HG02970 (cell line): ENCODE results near the gene AKT1.
"Not testable (repeated sequence)": the region's sequence is repeated elsewhere in the genome, so short reads cannot be mapped to it uniquely, and the experiment has no call there.

ENCODE experiments used
- ATAC-seq: cut with Tn5 transposase; IDR thresholded peaks from one replicate; pipeline ENCODE4 v1.9.1; 2021; ENCODE audit warnings: mild to moderate bottlenecking, moderate library complexity, moderate number of reproducible peaks; ENCODE audit not compliant: unreplicated experiment, low FRiP score

The AKT1 gene

DNA sequence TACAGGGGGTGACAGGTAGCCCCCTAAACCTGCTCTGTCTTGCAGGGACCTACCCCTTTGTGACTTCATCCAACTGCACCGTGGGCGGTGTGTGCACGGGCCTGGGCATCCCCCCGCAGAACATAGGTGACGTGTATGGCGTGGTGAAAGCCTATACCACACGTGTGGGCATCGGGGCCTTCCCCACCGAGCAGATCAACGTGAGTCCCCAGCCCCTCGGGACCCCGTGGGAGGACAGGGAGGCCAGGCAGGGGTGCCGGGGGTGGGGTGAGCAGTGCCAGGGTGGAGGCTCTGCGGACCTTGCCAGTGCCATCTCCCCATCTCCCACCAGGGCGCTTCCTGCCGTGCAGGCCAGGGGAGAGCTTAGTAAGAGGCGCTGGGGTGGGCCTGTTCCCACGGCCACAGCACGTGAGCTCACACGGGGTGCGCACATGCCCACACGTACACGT is 53.7 kb downstream of the AKT1 start:
- ATAC-seq = no peak

DNA sequence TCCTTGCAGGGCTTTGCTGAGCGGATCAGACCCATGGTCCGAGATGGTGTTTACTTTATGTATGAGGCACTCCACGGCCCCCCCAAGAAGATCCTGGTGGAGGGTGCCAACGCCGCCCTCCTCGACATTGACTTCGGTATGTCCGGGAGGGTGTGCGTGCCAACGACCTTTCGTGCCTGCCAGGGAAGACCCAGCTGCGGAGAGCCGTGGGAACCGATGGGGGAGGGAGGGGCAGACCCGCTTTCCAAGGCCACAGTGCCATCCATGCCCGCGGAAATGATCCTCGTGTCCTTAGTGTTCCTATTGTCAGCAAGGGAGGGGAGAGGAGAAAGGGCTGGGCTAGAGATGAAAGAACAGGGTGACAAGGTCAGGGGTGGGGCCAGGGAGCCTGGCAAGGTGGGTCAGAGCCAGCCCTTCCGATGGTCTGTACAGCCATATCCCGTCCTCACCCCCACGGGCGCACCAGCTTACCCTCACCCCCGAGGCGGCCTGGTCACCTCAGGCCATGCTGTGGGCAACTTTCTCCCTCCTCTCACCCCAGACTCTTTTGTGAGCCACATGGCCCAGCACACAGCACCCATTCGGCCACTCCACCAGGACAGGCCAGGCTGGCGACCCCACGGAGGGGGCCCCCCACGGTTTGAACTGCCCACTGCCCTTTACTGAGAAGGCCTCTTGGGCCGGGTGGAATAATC is 54.3 kb downstream of the AKT1 start:
- no peak for ATAC-seq

DNA sequence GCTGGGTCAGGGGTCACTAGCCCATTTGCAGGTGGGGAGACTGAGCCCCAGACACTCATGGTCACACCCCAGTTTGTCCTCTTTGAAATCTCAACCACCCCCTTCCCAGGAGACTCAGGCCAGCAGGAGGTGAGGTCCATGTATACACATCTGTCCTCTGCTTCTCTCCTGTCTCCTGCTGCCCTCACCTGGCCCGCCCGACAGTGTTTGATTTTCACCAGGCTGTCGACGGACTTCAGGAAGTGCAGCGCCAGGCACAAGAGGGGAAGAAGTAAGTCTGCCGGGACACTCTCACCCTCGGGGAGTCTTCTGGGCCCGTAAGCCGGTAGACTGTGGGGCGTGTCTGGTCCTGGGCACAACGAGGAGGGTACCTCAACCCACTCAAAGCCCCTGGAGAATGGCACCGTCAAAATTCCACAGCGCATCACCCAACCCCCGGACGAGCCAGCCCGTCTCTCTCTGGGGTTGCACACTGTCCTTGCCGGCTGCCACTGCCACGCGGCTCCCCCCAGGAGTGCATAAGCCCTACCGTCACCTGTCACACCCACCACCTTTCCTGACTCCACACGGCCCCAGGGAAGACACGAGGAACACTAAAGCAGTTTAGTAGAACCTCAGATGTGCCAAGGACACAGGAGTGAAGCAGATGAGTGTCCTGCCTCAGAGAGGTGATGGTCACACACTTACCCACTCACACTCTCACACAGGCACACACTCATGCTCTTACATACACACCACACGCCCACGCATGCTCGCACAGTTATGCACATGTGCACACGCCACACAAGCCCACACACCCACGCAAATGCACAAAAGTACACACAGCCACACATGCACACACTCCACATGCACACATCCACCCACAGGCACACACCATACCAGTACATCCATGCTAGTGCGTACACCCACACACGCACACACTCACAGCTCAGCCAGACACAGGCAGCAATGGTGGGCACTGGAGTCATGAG is 55.7 kb downstream of the AKT1 start:
- no peak for ATAC-seq

DNA sequence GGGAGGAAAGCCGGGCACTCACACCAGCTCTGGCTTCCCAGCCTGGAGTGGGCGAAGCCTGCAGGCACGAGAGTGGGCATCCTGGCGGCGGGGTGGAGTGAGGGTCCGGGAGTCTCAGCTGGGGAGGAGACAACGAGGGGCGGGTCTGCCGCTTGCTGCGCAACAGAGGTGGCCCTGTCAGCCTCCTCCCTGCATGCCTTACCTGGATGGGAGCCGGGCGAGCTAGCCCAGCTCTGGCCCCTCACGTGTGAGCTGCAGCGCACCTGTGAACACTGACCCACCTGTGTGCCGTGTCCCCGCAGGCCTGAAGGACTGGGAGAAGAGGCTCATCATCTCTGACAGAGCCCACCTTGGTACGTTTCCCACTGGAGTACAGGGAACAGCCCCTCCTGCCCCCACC is 56.5 kb downstream of the AKT1 start:
- ATAC-seq = no peak

DNA sequence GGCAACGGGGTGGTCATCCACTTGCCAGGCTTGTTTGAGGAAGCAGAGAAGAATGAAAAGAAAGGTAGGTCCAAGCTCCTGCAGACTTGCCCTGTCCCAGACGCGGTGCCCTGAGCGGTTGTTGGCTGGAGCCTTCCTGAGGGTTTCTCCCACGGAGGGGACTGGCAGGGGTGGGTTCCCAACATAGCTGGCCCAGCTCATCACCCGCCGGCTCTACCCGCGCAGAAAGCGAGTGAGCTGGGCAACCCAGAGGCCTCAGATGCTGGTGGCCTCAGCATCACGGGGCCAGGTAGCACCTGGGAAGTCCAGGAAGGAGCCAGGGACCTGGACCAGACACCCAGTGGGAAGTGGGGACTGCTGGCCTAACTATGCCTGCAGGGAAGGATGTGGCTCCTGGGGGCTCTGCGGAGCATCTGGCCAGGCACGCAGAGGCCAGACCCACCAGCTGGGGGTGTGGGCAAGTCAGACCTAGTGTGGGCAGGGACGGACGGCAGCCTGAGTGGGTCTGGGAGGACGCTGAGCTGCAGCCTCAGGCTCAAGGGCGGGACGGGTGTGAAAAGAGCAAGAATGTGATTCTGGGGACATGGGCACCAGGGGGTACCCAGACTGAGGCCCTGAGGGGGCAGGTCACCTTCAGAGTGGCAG is 57.1 kb downstream of the AKT1 start:
- ATAC-seq = no peak

DNA sequence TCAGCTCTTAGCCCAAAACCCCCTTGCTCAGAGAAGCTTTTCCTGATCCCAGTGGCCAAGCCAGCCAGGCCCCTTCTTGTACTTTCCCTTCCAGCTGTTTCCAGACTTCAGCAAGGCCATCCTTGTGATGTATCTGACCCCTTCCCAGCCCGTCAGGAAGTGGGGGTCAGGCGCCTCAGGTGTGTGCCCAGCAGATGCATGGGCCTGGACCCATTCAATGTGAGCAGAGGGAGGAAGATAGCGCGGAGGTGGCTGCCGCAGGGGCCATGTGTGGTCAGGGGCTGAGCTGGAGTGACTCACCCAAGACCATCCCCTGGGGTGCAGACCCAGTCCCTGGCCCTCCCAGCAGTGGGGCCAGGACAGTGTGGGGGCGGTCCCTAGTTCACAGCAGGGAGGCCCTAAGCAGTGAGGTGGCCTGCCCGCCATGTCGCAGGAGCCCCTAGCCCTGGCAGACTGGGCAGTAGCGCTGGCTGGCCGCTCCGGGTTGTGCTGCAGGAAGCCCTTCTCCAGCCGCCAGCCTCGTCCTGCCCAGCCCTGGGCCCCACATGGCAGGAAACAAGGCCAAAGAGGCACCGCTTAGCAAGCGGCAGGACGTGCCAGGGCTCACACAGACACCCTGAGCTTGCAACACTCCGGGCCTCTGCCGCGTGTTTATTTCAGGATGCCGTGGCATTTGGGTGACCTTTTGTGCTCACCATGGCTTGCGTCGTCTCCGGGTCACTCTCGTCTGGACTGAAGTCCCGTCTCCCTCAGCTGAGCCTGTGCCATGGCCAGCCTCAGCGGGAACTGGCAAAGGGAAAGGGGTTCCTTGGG is 59.5 kb downstream of the AKT1 start:
- no peak for ATAC-seq

DNA sequence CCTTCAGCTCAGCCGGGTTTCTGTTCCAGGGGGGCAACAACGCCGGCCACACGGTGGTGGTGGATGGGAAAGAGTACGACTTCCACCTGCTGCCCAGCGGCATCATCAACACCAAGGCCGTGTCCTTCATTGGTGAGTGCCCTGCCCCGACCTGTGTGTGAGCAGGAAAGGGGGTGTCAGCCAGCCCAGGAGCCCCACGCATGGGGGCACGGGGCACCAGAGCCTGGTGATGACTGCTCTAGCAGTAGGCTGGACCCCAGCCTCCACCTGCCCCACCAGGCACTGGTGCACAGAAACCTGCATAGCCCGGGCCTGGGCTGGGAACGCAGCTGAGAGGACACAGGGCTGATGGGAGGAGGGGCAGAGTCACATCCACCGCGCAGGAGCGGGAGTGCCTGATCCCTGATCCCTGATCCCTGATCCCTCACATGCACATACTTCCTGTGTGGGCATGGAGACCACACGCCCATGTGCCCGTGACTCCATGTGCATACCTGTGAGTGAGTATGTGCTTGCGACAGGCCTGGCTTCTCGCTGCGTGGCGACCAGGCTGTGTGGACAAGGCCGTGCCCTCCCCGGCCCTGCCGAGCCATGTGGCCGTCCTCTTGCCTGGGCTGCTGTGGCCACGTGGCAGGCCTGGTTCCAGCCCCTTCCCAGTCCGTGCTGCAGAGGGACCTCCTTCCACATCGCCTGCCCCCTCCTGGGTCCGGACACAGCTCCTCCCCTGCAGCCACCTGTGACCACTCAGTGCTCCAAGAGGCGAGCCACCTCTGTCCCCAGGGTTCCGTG is 60.4 kb downstream of the AKT1 start:
- ATAC-seq = no peak

DNA sequence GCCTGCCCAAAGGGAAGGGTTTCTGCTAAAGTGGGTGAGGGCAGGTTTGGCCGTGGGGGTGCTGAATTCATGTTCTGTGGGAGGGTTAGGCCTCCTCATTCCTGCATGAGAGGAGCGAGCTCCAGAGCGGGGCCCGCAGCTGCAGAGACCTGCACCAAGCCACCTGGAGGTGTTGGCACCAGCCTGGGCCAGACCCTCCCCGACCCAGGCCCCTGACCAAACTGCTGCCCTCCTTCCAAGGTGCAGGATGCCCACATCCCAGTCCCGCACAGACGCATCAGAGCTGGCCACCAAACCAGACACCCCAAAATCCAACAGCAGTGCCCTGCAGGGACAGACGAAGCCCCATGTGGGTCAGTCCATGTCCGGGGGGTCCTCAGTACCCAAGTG is 61.0 kb downstream of the AKT1 start:
- no peak for ATAC-seq

DNA sequence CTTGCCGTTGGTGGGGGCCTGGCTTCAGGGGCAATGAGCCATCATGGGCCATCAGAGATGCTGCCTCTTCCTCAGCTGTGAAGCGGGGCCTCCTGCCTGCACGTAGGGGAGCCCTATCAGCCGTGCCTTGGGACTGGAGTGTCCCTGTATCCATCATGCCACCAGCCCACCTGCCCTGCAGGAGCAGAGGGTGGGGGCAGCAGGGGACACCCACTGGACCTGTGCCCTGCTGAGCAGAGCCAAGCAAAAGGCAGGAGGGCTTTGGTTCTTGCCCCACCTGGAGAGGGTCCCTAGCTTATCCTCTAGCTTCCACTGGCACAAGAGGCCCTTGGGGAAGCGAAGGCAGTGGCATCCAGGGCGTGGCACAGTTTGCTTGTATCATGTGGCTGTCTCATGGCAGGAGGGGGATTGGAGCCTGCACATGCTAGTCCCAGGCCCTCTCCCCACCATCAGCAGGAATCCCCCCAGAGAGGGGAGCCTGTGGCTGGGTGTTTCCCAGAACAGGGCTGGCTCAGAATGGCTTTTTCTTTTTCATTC is 61.4 kb downstream of the AKT1 start:
- ATAC-seq = no peak

DNA sequence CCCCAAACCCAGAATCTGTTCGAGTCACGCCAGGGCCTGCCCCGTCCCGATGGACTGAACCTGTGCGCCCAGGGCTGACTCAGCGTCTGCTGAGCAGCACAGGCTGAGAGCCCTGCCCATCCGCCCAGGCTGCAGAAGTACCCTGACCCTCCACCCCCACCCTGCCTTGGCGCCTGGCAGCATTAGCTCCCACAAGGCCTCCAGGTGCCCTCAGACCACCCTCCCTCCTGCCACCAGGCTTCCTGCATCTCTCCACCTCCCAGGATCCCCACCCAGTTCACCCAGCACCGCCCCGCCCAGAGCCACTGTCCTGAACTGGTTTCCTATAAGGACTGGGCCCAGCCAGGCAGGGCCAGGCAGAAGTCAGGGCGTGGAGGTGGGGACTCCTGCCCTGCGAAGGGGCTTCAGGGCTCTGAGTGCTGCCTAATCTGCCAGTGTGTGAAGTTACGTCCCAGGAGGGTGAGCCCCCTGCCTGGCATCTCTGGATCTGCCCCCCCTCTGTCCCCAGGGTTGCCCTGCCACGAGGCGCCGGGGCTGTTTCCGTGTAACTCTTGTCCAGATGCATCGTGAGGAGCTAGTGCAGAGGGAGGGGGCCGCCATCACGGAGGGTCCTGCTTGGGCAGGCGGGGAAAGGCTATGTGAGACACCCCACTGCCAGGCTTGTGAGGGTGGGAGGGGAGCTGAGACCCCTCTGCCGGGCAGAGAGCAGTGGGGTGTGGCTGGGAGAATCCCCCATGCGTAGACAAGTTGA is 62.4 kb downstream of the AKT1 start:
- no peak for ATAC-seq

DNA sequence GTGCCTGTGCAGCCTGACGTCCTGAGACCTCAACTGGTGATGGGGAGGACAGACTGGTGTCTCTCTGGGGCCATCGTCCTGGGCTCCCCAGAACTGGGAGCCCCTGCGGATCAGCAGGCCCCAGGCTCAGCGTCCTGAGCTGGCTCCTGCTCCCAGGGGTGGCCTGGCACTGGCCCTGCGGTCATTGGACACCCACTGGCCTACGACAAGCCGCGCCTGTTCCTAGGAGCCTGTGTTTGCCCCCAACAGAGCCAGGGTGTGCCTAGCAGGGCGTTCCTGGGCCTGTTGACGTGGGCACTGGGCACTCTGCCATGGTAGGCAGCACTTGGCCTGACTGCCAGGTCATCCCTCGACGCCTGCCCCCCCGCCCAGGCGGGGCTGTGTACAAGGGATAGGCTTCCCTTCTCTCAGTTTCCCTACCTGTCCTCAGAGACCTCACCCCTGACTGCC is 63.2 kb downstream of the AKT1 start:
- no peak for ATAC-seq

DNA sequence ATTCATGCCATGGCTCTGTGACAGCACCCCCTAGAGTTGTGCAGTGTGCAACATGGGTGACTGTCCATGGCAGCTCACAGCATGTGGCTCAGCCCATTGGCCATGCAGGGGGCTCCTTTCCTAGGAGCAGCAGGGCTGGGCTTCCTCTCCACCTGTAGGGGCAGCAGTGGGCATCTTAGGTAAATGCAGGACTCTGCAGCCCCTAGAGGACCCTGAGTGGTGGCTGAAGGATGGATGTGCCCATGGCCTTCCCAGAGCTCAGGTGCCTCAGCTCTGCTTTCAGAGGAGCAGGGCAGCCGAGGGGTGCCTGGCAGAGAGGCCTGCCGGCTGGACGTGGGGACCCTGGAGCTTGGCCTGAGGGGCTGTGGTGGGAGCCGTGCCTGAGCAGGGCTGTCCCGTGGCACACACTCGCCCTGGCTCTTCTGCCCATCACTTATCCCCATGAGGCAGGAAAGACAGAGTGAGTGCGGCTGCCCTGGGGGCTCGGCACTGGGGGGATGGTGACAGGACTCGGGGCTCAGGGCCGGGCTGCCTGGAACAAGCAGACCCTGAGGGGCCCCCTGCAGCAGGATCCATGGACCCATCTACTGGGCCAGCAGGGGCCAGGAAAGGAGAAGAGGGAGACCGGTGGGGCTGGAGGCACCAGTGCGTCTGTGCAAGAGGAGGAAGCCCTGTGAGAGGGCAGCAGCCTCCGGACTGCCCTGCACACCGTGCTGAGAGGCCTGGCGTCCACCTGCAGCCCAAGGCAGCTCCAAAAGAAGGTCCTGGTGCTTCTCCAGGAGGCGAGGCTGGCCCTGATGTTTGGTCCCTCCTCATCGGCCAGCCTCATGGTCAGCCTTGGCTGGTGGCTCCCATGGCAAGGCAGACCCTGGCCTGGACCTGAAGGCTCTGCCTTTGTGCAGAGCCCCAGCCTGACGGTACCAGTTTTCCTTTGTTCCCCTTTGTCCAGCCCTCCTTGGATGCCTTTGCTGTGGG is 63.9 kb downstream of the AKT1 start:
- no peak for ATAC-seq

DNA sequence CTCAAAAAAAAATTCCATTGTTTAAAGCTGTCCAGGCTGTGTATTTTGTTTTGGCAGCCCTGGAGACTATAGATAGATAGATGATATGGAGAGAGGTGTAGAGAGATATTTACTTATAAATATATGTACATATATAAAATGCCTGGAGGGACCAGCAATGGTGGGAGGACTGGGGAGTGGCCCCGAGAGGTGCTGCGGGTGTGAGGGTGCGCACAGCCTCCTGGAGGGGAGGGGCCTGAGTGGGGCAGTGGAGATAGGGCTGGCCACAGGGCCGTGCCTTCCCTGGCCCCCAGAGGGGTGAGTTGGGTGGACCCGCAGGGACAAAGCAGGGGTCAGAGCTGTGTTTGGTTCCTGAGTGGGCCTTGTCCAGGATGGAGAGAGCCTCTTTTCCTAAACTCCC is 65.1 kb downstream of the AKT1 start:
- no peak for ATAC-seq

DNA sequence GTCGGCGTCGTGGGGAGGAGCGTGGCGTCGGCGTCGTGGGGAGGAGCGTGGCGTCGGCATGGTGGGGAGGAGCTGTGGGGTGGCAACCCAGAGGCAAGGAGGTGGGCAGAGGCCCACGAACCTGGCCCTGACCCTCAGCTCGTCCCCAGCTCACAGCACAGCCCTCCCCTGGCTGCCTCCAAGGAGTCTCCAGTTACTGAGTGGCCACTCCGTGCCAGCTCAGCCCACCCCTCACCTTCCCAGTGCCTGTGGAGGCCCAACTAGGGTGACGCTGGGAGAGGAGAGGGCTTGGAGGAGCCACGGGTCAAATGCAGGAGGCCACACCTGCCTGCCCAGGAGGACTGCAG is 65.7 kb downstream of the AKT1 start:
- no peak for ATAC-seq

DNA sequence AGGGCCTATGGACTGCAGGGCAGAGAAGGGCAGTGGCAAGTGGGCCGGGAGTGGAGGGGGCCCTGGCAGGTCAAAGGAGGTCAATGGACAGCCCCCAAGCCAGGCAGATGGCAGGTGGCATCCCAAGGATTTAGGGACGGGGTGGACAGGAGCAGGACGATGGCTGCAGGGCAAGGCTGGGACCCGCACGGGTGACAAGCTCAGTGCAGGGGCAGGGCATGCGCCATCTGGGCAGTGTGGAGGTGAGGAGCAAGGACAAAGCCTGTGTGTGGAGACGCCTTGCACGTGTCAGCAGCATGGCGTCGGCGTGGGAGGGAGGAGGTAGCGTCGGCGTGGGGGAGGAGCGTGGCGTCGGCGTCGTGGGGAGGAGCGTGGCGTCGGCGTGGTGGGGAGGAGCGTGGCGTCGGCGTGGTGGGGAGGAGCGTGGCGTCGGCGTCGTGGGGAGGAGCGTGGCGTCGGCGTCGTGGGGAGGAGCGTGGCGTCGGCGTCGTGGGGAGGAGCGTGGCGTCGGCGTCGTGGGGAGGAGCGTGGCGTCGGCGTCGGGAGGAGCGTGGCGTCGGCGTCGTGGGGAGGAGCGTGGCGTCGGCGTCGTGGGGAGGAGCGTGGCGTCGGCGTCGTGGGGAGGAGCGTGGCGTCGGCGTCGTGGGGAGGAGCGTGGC is 66.2 kb downstream of the AKT1 start:
- ATAC-seq = not testable (repeated sequence)

DNA sequence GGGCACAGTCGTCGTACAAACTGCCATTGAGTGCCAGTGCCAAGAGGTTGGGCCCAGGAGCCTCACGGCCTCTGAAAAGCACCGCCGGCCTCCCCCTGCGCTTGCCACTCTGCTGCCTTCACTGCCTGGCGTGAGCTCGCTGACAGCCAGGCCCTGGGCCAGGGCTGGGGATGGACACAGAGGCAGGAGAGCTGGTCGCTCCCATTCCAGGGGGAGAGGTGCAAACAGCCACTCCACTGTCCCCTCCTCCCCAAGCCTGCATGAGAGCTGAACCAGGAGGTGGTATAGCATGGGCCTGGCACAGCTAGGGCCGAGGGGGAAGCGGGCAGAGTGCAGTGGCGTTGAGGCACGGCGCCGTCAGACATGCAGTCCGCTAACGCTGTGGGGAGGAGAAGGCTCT is 66.9 kb downstream of the AKT1 start:
- no peak for ATAC-seq
